ENCODE data around the gene KAT6B.
"Not testable (repeated sequence)": the region's sequence is repeated elsewhere in the genome, so short reads cannot be mapped to it uniquely, and the experiment has no call there.

Gene KAT6B

DNA sequence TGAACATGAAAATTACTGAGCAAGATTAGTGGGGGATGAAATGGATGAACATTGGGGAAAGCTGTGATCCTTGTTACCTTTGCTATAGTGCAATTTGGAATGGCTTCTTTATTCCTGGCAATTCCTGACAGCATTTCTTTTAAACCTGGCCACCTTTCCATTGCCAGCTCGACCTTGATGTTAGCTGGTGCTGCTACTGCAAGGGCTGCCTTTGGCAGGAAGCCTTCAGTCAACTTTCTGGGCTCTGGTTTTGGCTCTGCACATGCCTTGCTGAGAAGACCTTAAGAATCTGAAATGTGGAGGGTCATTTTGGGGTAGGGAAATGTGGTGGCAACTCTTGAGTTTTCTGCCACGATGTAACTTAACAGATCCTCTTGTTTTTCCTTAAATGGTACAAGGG, 64.7 kb downstream of the KAT6B start:
- DNase-seq (ENCODE audit: low read depth), result no peak

DNA sequence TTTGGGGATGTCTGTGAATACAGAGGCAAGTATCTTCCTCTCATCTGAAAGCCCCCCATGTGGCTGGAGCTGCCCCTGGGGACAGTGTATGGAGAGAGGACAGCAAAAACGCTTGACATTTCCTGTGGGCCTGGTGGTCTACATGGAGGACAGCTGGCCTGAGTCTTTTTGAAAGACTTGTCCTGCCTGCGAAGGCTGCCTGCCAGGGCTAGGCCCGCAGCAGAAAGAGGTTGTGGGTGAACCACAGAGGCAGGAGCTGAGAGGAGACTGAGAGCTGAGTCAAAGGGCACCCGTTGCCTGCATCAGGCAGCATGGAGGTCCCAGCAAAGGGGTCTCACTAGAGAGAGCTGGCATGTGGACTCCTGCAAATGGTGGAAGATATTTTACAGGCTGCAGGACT, 66.4 kb downstream of the KAT6B start:
- no peak for DNase-seq (ENCODE audit: low read depth)

DNA sequence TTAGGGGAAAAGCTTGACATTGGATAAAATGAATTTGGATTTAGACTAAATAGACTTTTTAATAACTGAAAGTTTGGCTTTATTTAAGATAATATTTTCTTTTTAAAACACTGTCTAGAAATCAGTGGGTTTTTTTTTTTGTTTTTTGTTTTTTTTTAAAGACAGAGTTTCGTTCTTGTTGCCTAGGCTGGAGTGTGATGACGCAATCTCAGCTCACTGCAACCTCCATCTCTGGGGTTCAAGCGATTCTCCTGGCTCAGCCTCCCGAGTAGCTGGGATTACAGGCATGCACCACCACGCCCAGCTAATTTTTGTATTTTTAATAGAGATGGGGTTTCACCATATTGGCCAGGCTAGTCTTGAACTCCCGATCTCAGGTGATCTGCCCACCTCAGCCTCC, 66.9 kb downstream of the KAT6B start:
- DNase-seq (ENCODE audit: low read depth), result not testable (repeated sequence)

DNA sequence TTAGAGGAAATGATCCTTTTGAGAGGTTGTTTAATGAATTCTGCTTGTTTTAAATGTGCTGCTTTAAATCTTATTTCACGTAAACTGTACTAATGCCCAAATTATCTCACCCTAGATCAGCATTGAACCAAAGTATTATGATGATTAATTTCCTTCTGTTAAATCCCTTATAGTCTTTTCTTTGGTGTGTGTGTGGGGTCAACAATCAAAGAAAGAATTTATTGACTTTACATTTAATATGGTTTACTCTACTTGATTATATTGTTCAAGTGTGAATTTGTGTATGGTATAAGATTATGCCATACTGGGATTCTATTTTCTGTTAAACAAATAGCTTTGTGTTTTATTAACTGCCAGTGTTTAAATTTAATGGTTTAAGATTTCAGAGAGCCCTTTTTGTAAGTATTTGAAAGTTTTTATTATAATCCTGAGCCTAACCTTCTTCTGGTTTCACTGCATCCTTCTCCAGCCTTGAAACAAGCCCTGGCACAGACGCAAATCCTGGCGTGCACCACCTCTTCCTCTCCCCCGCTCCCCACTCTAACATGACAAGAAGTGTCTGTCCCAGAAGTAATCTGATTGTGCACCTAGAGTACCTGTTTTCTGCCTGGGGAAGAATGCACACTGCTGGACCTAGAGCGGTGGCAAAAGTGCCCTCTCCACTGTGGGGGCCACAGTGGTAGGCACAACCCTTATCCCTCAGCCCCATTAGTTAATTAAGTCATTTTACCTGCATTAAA, 70.6 kb downstream of the KAT6B start:
- DNase-seq (ENCODE audit: low read depth), result no peak

DNA sequence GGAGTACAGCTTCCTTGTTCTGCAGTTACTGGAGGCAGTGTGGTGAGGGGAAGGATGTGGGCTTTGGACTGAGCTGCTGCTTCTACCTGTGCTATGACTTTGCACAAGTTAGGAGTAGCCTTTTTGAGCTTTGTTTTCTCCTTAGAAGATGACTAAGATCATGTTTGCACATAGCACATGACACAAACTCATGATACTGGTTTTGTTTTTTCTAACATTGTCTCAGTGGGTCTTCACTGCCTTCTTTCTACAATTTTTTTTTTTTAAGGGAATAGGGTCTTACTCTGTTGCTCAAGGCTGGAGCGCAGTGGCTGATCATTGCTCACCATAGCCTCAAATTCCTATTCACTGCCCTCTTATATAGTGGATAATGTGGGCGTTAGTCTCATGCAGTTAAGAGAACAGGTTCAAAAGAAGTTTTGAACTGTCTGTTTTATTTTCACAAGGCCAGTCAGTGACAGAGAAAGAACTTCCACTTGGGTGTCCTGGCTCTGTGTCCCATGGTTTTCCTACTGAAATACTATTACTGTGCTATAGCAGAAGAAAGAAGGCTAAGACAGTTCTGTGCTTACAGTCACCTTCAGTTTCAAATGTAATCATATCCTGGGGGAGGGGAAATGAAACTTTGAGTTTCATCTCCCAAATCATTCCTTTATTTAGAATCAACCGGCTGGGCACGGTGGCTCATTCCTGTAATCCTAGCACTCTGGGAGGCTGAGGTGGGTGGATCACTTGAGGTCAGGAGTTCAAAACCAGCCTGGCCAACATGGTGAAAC, 72.0 kb downstream of the KAT6B start:
- no peak for DNase-seq (ENCODE audit: low read depth)

DNA sequence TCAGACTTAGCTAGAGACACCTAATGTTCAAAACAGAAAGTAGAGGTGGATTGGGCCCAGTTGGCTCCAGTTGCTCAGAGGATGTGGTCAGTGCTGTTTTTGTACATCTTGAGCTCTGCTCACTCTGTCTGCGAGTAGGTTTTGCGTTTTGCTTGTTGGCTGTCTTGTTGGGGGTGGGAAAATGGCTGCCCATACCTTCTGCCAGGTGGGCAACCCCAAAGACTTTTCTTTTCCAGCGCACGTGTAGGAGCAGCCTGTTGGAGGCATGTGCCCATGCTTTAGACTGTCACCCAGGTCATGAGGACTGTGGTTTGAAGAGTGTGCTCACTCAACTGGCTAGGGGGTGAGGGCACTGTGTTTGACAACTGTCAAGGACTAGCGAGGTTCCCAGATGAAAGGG, 73.9 kb downstream of the KAT6B start:
- no peak for DNase-seq (ENCODE audit: low read depth)

DNA sequence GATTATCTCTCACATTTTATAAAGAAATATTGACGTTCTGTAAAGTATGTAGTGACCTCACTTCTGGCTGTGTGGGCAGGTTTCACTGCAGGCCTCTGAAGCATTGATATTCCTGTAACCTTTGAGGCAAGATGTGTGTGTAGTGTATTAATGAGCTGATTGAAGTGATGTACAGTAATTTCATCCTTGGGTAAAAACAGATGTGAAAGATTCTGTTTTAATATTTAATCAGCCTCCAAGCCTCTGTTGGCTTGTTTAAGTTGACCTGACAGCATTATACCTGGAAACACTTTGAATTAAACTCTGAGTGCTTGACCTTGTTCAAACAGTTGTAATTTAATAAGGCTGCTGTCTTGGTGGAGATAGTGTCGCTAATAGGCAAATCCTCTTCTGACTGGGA, 74.9 kb downstream of the KAT6B start:
- no peak for DNase-seq (ENCODE audit: low read depth)

DNA sequence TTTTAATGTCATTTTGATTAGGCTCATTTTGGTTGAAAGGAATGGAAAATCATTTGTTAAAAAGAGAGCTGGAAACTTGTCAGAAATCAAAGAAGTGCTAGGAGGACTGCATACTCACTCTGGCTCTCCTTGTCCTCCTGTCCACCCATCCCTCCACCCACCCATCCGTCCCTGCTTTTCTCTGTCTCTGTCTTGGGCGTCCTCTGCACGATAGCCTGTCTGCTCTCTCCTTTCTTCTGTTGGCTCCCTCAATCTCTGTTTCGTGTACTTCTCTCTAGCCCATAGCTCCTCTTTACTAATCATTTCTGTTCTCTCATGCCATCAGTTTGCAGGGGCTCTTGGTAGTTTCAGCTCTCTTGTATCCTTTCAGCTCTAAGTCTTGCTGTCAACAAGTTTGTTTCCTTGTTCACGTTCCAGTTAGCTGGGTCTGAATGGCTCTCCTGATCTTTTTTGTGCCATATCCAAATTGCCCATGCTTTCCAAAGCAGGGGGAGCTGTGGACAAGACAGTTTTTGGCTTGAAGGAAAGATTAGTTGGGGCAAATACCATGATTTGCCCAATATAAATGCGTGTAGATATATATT, 75.6 kb downstream of the KAT6B start:
- DNase-seq (ENCODE audit: low read depth), result no peak

DNA sequence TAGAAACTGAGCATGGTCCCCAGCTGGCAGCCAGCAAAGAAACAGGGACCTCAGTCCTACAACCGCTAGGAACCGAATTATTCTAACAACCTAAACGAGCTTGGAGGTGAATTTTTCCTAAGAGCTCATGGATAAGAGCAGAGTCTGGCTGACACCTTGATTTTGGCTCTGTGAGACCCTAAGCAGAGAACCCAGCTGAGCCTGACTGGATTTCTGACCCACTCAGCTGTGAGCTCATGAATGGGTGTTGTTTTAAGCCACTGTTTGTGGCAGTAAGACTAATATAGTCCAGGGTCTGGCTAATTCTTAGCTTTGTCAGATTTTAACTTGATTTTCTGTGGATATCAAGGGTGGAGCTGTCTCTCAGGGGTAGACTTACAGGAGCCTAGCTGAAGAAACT, 77.1 kb downstream of the KAT6B start:
- DNase-seq (ENCODE audit: low read depth), result no peak

DNA sequence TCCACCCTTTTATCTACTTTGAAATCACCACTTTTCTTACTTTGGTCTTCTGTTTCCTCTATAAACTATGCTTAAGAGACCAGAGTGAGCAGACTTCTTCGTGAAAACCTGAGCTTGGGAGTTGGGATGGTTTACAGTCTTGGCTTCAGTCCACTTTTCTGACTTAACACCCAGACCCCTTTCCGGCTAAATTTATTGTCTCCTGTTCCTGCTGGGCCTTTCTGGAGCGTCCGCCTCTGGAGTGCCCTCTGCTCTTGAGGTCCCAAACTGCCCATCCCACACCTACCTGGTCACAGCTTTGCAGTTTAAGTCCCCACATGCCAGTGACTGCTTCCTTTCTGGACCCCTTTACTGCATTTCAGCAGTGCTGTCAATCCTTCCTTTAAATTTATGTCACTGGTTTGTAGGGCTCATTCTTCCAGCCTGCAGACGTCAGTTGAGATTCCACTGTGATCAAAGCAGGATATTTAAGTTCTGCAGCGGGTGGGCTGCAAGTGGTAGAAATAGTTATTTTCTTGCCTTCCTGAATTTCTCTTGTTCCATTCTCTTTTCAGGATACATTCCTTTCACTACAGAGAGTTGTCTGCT, 80.3 kb downstream of the KAT6B start:
- no peak for DNase-seq (ENCODE audit: low read depth)

DNA sequence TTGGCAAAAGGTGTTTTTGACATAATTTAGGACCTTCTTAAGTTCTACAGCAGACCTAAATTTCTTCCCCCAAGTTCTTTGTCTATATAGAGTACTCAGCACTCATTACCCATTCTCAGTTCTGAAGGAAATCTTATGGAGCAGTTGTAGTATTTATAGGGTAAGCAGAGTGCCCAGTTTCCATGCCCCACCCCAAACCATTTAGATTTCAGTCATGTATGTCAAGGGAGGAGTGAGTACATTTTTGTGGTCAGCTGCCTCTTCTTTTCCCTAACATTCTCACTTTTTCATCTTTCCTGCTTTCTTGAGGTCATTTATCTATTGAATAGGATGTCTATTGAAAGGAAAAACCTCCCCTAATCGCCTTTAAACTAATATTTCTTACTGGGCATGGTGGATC, 83.3 kb downstream of the KAT6B start:
- DNase-seq (ENCODE audit: low read depth), result no peak

DNA sequence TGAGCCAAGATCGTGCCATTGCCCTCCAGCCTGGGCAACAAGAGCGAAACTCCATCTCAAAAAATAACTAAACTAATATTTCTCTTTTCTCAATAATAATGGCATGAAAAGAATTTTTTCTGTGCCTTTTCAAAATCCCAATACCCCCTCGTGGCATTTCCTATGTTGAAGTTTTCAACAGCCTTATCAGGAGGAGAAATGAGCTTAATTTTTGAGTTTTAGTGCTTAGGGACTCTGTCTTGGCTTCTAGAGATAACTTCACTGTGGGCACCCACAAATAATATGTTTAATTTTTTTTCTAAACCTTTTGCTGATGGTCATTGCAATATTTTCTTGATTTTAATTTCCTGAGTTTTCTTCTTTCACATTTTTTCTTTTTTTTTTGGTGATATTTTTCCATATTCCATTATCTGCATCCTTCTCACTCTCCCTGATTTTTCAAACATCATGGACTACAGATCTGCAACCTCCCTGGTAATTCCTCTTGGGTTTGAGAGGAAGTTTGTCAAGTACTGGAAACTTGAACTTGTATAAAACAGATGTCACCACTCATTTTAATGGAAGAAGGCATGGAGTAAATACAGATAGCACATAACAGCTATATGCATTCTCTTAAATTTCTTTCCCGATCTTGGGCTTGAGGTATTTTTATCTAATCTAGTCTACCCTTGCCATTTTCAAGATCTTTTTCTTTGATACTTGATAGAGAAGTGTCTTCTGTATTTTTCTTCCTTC, 84.0 kb downstream of the KAT6B start:
- no peak for DNase-seq (ENCODE audit: low read depth)

DNA sequence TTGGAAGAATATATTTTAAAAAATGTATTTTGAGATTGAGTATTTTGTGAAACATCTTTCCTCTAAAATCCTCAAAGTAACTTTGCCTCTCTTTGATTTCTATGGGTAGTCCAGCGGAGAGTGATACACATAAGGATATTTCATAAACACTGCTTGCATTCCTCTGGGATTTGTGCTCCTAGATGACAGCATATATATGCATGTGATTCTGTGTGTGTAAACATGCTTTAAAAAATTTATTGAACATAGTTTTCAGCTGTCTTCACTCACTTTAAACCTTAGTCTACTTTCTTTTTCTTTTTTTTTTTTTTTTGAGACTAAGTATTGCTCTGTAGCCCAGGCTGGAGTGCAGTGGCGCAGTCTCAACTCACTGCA, 84.6 kb downstream of the KAT6B start:
- no peak for DNase-seq (ENCODE audit: low read depth)

DNA sequence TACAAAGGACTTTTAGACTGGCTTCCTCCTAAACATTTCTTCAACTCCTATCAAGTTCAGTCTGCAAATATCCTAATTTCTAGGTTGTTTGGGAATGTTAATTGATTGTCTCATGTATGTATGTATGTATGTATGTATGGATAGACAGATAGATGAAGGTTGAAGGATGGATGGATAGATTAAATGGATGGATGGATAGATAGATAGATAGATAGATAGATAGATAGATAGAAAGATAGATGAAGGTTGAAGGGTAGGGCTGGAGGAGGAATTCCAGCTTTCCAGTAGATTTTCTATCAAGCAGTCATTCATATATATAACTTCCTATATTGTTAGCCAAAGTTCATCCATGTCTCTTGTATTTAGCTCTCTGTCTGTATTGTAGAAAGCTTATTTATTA, 85.8 kb downstream of the KAT6B start:
- DNase-seq (ENCODE audit: low read depth), result no peak

DNA sequence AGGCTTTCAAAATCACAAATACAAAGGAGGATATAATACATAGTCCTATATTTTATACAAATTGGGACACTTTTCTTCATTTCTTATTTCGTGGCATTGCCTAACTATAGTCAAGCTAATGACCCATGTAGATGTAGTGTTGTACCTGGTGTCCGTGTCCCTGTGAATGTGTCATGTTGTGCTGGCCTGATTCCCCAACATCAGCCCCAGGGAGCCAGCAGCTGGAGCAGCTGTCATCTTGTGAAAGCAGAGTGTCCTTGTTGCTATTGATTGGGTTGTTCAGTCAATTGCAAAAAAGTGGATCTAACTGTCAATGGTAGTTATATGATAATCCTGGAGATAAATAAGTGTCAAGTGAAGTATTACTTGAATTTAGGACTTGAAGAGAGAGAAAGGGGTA, 86.3 kb downstream of the KAT6B start:
- no peak for DNase-seq (ENCODE audit: low read depth)

DNA sequence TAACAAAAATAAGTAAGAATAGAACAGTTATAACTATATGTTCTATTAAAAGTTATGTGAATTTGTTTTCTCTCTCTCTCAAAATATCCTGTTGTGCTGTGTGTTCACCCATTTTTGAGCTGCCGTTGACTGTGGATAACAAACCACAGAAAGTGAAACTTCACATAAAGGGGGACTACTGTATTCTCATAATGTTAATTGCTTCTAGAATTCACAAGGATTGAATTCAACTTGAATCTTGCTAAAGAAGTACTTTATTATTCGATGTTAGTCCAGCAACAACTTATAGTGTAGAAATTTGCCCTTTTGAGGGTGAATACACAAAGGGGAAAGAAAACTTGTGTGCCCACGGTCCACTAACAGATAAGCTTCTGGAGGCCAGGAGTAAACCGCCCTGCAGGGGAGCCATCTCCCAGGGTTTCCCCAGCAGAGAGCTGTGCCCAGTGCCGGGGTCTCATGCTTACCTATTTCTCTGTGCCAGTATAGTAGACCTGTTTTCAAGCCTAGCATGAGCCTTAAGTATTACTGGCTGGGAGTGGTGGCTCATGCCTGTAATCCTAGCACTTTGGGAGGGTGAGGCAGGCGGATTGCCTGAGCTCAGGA, 87.1 kb downstream of the KAT6B start:
- DNase-seq (ENCODE audit: low read depth), result no peak

DNA sequence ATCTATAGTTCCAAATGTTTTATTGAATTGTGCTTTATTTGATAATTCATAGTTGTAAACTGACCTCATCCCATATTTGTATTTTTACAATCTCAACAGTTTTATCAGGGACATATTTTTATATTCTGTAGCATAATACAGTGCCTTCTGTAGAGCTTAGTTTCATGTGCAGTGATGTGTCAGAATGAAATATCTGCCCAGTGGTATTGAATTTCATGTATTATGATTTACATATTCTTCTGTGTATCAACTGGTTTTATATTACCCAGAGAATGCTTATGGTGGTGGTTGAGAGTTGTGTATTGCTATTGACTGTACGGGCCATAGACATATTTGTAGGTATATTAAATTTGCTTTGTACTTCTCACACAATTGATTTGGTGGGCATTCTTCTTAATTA, 89.9 kb downstream of the KAT6B start:
- no peak for DNase-seq (ENCODE audit: low read depth)

DNA sequence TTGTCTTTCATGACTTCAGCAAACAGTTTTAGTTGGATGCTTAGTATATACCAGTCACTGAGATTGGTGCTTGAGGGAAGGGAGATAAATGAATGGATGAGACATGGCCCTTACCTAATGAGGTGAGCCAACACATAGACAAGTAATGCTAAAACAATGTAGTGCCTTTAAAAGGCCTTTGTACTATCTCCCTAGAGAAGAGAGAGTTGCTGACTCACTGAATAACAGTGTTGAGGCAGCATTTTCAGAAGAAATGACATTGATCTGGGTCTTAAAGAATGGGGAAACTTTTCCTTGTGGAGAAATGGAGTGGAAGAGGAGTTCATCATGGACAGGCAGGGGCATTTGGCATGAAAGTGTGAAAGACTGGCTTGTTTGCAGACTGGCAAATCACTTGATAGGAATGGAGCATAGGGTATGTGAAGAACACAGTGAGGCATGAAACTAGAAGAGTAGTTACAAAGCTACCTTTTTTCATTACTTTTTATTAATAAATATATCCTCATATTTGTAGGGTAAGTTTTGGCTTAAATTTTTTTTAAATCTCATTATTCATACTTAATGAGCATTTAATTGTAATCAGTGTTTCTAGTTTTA, 91.2 kb downstream of the KAT6B start:
- DNase-seq (ENCODE audit: low read depth), result no peak

DNA sequence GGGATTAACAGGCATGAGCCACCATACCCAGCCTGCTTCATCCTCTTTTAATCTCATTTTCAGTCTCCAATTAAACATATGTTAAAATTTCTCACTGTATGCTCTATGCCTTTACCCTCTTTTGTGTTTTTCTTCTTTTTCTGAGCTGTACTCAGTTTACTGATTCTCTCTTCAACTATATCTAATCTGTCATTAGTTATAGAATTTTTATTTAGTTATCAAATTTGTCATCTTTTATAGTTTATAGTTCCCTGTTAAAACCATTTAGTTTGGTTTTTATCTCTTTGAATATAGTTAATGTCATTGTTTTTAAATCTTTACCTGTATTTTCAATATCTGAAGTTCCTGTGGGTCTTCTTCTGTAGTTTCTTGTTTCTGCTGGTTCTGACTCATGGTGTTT, 93.3 kb downstream of the KAT6B start:
- DNase-seq (ENCODE audit: low read depth), result no peak

DNA sequence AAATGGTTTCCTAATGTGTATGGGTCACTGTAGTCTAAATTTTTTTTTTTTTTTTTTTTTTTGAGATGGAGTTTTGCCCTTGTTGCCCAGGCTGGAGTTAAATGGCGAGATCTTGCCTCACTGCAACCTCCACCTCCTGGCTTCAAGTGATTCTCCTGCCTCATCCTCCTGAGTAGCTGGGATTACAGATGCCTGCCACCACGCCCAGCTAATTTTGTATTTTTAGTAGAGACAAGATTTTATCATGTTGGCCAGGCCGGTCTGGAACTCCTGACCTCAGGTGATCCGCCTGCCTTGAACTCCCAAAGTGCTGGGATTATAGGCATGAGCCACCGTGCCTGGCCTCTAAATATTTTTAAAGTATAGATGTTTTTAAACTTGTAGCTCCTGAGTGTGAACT, 94.7 kb downstream of the KAT6B start:
- DNase-seq (ENCODE audit: low read depth), result not testable (repeated sequence)

DNA sequence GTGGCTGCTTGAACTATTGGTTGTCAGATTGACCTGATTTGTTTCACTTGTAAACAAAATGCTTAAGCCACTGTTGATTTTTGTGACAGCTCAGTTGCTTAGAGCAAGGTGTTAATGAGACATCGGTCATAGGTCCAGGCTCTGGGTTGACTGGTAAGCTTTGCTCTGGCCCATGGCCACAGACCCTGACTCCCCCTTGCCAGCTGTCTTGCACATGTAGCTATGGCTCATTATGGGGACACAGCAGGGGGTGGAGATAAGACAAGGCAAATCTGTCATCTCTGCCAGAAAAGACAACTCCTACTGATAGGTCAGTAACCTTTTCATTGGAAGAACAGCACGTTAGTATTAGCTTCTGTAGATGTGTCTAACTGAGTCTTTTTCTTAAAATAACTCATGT, 95.3 kb downstream of the KAT6B start:
- DNase-seq (ENCODE audit: low read depth), result no peak

DNA sequence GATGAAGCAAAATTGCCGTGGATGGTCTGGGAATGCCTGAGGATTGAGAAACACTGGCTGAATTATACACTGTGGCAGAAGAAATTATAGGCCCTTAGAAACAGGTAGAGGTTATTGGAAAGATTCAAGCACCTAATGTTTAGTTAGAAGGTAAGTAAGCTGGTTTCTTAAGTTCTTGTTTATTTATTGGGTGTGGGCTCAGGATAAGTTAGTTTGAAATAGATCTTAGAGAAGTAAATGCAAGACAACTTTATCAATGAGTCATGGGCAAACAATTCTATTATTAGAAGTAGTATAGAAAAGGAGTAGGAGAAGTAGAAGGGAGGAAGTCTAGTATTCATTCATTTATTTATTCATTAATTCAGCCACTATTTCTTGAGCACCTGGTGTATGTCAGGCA, 96.5 kb downstream of the KAT6B start:
- DNase-seq (ENCODE audit: low read depth), result no peak

Data from activated T-helper 9 cell treated with anti-CD3 and anti-CD28 coated beads, Interleukin-2, amount 50 U/mL, for 16 hours (primary cell).